GM12892 (cell line): ENCODE data around the gene SLC25A51.

ENCODE experiments used
- POLR2A ChIP-seq: IDR thresholded peaks from 2 replicates; pipeline ENCODE4 v1.6.1; 2011; ENCODE audit warnings: low read depth, low read length, control low read depth
- POLR2AphosphoS5 ChIP-seq: IDR thresholded peaks from 2 replicates; pipeline ENCODE4 v1.6.1; 2011; ENCODE audit warnings: low read depth, low read length, control low read depth
- TAF1 ChIP-seq: IDR thresholded peaks from 2 replicates; pipeline ENCODE4 v1.6.1; 2011; ENCODE audit warnings: low read depth, mild to moderate bottlenecking, control low read depth, low read length, borderline replicate concordance

DNA sequence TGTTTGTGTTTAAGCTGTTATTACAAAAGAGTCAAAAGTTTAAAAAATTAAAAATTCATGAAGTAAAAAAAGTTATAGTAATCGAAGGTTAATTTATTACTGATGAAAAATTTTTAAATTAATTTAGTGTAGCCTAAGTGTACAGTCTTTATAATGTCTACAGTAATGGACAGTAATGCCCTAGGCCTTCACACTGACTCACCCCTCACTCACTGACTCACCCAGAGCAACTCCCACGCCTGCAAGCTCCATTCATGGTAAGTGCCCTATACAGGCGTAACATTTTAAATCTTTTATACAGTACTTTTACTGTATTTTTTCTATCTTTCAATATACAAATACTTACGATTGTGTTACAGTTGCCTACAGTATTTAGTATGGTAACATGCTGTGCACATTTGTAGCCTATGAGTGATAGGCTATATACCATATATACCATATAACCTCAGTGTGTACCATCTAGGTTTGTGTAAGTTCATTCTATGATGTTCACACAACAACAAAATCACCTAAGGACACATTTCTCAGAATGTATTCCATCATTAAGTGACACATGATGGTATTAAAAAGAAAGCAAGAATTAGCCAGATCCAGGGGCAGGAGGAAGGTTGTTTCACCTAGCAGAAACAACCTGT lies 63.2 kb downstream of the SLC25A51 start:
- TF ChIP-seq POLR2A, result no peak
- no peak for TF ChIP-seq POLR2AphosphoS5
- no peak for TF ChIP-seq TAF1
